Fibroblast of upper back skin (primary cell): ENCODE results near the gene MGMT.

ENCODE experiments used
- DNase-seq: peaks from one replicate; pipeline ENCODE4 v3.0.0-alpha.2; 2013

The MGMT gene

GRCh38 chr10:129602938-129603535 is 136.0 kb downstream of the MGMT start:
- DNase-seq: no peak

GRCh38 chr10:129604333-129605032 is 137.4 kb downstream of the MGMT start:
- DNase-seq: no peak

GRCh38 chr10:129605266-129605985 is 138.4 kb downstream of the MGMT start:
- DNase-seq: no peak

- no peak for DNase-seq
These were observed 139.0 kb downstream of the MGMT start for GRCh38 chr10:129605986-129606518.

- DNase-seq: no peak
These were observed 140.6 kb downstream of the MGMT start for GRCh38 chr10:129607607-129608109.

- no peak for DNase-seq
These were observed 141.6 kb downstream of the MGMT start for GRCh38 chr10:129608653-129609052.

DNA sequence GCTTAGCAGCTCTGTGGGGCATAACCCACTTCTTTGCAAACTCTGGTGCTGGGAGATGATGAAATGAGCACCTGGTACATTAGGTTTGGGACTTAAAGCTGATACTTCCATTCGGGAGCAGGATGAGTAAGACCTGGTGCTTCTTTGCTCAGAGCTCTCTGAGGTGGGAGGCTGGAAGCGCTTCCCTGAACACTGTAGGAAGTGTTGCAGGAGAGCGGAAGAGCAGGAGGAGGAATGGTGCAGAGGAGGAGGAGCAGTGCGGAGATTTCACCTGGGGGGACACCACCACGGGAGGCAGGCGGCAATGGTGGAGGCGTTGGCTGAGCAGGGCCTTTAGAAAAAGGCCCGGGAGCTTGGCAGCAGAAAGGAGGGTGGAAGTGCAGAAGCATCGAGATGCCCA is 142.5 kb downstream of the MGMT start:
- no peak for DNase-seq

DNA sequence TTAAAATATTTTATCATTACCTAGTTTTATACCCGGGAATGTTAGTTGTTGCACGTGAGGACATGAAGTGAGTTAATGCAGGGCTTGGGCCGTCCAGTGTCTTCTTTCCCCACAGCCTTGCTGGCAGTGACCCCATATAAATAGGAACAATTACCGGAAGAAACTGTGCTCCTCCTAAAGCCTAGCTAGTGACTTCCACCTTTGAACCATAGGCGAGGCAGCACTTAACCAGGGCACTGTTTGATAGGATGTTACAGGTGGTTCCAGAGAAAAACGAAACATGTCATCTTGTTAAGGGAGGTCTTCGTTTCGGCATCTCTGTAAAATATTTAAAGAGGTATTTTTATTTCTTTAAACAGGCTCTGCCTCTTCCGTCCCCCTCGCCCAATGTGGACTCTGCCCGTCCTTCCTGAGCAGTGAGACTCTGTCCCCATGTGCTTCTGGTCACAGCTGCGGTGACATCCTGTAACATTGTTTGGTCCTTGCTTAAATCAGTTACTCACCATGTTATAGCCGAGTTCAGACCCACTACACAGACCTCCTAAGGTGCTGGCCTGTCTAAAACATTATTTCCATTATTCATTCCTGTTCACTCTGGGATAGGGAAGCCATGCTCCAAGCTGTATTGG is 145.6 kb downstream of the MGMT start:
- no peak for DNase-seq

- no peak for DNase-seq
These were observed 146.4 kb downstream of the MGMT start for GRCh38 chr10:129613377-129613980.

- no peak for DNase-seq
These were observed 147.3 kb downstream of the MGMT start for GRCh38 chr10:129614341-129614740.

DNA sequence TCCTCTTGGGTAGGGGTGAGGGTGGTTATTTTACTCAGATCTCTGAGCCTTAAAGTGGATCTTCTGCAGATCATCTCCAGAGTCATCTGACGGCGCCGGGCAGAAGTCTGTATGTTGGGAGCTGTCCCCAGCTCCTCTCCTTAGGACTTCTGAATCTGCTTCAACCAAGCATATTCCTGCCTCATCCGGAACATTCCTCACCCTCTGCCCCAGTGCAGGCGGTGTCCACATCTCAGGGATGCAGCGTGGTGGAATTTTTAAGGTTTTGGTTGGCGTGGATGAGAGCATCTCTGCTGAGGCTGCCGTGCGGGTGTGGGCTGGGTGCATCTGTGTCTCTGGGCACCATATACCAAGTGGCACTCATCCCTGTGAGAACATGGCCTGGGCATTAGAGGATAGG is 148.3 kb downstream of the MGMT start:
- DNase-seq: no peak

- no peak for DNase-seq
These were observed 149.0 kb downstream of the MGMT start for GRCh38 chr10:129615921-129616525.

GRCh38 chr10:129617768-129618167 is 150.7 kb downstream of the MGMT start:
- DNase-seq: no peak

DNA sequence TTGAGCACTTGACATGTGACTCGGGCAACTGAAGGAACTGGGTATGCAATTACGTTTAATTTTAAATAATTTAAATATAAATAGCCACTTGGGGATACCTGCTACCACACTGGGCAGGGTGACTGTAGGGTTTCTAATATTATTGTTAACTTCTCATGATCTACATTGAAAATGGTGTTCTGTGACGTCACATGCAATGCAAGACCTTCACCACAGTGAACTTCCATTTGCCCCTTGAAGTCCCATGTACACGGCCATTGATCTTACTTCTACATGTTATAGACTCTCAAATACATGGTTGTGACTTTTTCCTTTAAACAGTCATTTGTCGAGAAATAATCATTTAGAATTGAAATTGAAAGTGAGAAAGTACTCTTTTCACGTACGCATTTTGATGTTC is 154.0 kb downstream of the MGMT start:
- DNase-seq: no peak

DNA sequence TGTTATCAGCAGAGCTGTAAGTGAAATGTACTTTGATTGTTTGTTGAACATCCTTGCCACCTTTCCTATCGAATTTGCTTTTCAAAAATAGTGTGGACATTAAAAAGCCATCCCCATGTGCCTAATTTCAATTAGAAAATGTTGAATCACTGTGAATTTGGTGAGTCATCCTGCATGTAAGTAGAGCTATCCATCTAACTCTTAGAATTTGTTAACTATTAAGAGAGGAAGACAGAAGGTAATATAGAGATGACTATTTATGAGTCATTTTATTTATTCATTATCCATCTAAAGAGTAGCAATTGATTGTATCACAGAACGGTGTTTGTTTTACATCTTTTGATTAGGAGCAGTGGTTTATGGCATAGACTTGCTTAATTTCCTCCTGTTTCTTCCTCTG is 154.7 kb downstream of the MGMT start:
- peak; percentile 10 for DNase-seq

GRCh38 chr10:129622291-129622690 is 155.2 kb downstream of the MGMT start:
- no peak for DNase-seq

GRCh38 chr10:129622736-129623135 is 155.7 kb downstream of the MGMT start:
- peak; percentile 28 for DNase-seq

GRCh38 chr10:129624526-129624925 is 157.5 kb downstream of the MGMT start:
- DNase-seq: no peak

GRCh38 chr10:129626309-129626708 is 159.3 kb downstream of the MGMT start:
- no peak for DNase-seq

DNA sequence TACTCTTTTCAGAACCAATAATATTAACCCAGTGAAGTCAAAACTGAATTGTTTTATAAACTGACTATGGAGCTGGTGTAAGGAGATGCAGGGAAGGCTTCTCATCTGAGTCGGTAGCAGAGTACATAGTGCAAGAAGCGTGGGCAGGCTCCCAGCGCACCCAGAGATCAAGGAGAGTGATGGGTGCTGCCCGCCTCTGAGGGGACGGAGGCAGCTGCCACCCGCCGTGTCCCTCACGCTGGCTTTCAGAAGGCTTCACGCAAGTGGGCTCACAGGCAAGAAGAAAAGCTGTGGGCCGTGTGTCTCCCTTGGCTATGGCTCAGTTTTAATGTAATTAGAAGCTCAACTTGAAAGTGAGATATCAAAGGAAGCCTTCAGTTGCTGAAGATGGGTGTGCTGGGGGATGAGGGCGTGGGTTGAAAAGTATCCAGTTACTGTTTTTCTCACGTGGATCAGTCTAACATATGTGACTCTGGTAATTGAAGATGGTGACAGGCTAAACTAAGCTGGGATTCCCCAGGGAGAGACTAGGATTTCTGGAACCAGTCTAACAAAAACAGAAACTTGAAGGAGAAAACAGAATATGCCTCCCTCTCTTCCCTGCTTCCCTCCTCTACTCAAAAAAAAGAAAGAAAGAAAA is 159.9 kb downstream of the MGMT start:
- no peak for DNase-seq

- no peak for DNase-seq
These were observed 160.4 kb downstream of the MGMT start for GRCh38 chr10:129627442-129627841.

DNA sequence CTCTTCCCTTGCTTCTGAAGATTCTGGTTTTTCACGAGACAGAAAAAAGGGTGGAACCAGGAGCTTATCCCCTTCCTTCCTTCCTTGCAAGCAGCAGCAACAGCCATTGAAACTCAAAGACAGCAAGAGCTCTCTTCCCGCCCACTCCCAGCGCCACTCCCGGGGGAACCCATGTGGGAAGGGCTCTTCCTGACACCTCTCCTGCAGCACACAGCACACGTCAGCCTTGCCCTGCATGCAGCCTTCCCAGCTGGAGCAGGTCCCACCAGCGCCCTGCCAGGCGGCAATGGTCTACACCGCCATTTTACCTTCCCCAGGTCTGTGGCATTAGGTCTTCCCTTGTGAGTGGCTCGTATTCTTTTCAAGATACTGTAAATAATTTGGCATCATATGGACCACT is 161.8 kb downstream of the MGMT start:
- no peak for DNase-seq
